HT-29 (cell line): ENCODE data around the gene FMO5. TPM values are rescaled to one million over a fixed set of nuclear protein-coding genes. Genes with fewer than 3 reads are reported as not detected.

ENCODE experiments used
- DNase-seq: peaks from one replicate; pipeline ENCODE4 v3.0.0-alpha.2; 2015; ENCODE audit warnings: low spot score
- total RNA-seq: library from RNA; depleted of rRNA; stranded (reverse); fragments of >200 nt; shearing (Covaris generic); gene quantifications from 2 replicates; pipeline ENCODE4 v1.2.3, GENCODE V29; 2014; rRNA removed

Gene FMO5
- total RNA-seq, 1 experiment from 2014 or later = 1.4 TPM

- DNase-seq = no peak
These were observed 73.9 kb downstream of the FMO5 start for GRCh38 chr1:147151244-147151643.

- no peak for DNase-seq
These were observed 82.3 kb downstream of the FMO5 start for GRCh38 chr1:147142886-147143285.

Other genes starting within 250 kb of the FMO5 start
- gene PRKAB2, start 52.9 kb downstream of the FMO5 start, total RNA-seq = 3.5 and 6.1 TPM in 2 replicates
- 17.6 and 19.8 TPM in 2 replicates for gene CHD1L, start 17.3 kb upstream of the FMO5 start, total RNA-seq